ENCODE results near the gene RNFT2.

DNA sequence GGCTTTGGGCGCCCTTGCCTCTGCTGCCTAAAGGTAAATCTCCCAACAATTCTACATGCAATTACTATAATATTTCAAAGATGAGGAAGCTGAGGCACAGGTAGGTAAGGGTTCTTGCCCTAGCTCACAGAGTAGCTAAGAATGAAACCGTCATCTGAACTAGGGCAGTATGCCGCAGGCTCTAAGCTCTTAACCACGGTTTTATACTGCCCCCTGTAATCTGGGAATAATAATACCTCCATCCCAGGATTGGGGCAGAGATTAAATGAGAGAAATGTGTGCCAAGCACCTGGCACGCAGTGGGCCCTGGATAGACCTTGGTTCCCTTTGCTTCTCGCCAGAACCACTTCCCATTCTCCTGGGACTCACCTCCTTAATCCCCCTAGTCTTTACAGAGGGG lies 144.6 kb downstream of the RNFT2 start:
- TF ChIP-seq, protein P1, sequence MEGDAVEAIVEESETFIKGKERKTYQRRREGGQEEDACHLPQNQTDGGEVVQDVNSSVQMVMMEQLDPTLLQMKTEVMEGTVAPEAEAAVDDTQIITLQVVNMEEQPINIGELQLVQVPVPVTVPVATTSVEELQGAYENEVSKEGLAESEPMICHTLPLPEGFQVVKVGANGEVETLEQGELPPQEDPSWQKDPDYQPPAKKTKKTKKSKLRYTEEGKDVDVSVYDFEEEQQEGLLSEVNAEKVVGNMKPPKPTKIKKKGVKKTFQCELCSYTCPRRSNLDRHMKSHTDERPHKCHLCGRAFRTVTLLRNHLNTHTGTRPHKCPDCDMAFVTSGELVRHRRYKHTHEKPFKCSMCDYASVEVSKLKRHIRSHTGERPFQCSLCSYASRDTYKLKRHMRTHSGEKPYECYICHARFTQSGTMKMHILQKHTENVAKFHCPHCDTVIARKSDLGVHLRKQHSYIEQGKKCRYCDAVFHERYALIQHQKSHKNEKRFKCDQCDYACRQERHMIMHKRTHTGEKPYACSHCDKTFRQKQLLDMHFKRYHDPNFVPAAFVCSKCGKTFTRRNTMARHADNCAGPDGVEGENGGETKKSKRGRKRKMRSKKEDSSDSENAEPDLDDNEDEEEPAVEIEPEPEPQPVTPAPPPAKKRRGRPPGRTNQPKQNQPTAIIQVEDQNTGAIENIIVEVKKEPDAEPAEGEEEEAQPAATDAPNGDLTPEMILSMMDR (conservative IDR thresholded peaks at IDR 0.05 in 1 of 2, IDR thresholded peaks at IDR 0.05 in 1 of 2; ENCODE audit: extremely low read depth in 1 of 2, insufficient read depth in 1 of 2, low read depth in 1 of 2, low read length in 2 of 2), result peak in 1 of 2 donors; percentile 37
- TF ChIP-seq EZH2 (IDR thresholded peaks at IDR 0.05; ENCODE audit: borderline replicate concordance, low read length), result no peak
